ENCODE data around the gene C14orf39.

Gene C14orf39

GRCh38 chr14:60514741-60515491 is 29.1 kb upstream of the C14orf39 start:
- Histone ChIP-seq H3K4me2 (ENCODE audit: low read length) (no peak overlapping the region), H3F3A (ENCODE audit: control insufficient read depth, insufficient read depth) (no peaks in the 10 kb centered on the region), H3K27ac (ENCODE audit: low read depth, low read length) (no peak overlapping the region), H4K20me1 (ENCODE audit: control insufficient read depth, insufficient read depth, low read depth, low read length) (no peaks in the 10 kb centered on the region), H3K4me1 (ENCODE audit: control insufficient read depth, low read length) (no peaks in the 10 kb centered on the region), H3K79me2 (ENCODE audit: control insufficient read depth, low read length) (no peaks in the 10 kb centered on the region), H3K9me3 (ENCODE audit: control insufficient read depth, insufficient read depth, low read length) (peaks cover 3% of the 10 kb centered on the region; the same call in 1 of the 2 replicates), H3K4me3 (ENCODE audit: low read length) (no peak overlapping the region), H3K9me2 (replicated peaks; ENCODE audit: control insufficient read depth, low read length) (no peaks in the 10 kb centered on the region), H3K27me3 (ENCODE audit: control insufficient read depth, low read length) (no peaks in the 10 kb centered on the region), H3K36me3 (ENCODE audit: control insufficient read depth, low read length) (no peaks in the 10 kb centered on the region)
- TF ChIP-seq EZH2phosphoT487 (IDR thresholded peaks at IDR 0.05; ENCODE audit: borderline replicate concordance, low read length) (no peak), CTCF (IDR thresholded peaks at IDR 0.05; ENCODE audit: low read depth, low read length, poor library complexity, severe bottlenecking) (no peak)

- Histone ChIP-seq H3K36me3 (ENCODE audit: control insufficient read depth, low read length) (no peaks in the 10 kb centered on the region), H3K79me2 (ENCODE audit: control insufficient read depth, low read length) (no peaks in the 10 kb centered on the region), H3K9me2 (replicated peaks; ENCODE audit: control insufficient read depth, low read length) (no peaks in the 10 kb centered on the region), H3K4me2 (ENCODE audit: low read length) (no peak overlapping the region), H3K27ac (ENCODE audit: low read depth, low read length) (no peak overlapping the region), H3K9me3 (ENCODE audit: control insufficient read depth, insufficient read depth, low read length) (peaks cover 8% of the 10 kb centered on the region; the same call in 1 of the 2 replicates), H3K4me1 (ENCODE audit: control insufficient read depth, low read length) (no peaks in the 10 kb centered on the region), H3F3A (ENCODE audit: control insufficient read depth, insufficient read depth) (no peaks in the 10 kb centered on the region), H4K20me1 (ENCODE audit: control insufficient read depth, insufficient read depth, low read depth, low read length) (no peaks in the 10 kb centered on the region), H3K4me3 (ENCODE audit: low read length) (no peak overlapping the region), H3K27me3 (ENCODE audit: control insufficient read depth, low read length) (no peaks in the 10 kb centered on the region)
- TF ChIP-seq CTCF (IDR thresholded peaks at IDR 0.05; ENCODE audit: low read depth, low read length, poor library complexity, severe bottlenecking): no peak
- TF ChIP-seq EZH2phosphoT487 (IDR thresholded peaks at IDR 0.05; ENCODE audit: borderline replicate concordance, low read length): no peak
Measured at GRCh38 chr14:60514378-60514740, 28.5 kb upstream of the C14orf39 start.

DNA sequence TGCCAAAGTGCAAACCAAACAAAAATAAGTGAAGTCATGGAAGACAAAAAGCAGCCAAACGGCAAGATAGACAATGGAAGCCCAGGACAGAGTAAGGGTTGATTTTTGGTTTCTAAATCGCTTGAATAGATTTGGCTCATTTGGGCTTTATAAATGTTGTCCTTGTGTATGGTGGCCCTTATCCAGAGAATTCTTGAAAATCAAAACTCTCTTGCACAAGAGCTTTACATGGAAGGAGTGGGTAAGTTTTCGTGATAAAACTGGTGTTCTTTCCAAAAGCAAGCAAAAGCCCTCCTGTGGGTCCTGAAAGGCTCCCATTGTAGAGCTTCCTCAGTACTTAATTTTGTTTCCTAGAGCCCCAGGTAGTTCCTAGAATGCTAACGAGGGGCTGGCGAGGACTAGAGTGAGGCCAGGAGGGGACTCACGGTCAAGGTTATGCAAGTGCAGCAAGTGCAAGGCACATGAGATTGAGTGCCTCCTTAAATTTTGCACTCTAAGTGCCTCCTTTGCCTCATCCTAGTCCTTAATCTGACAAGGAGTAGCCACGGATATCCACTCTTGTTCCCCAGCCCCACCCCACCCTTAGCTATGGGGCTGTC is 27.2 kb upstream of the C14orf39 start:
- H3K36me3 ChIP-seq (ENCODE audit: control insufficient read depth, low read length): no peaks in the 10 kb centered on the region
- no peaks in the 10 kb centered on the region for H3K9me2 ChIP-seq (replicated peaks; ENCODE audit: control insufficient read depth, low read length)
- no peaks in the 10 kb centered on the region for H3F3A ChIP-seq (ENCODE audit: control insufficient read depth, insufficient read depth)
- H3K4me2 ChIP-seq (ENCODE audit: low read length): no peak overlapping the region
- H3K4me1 ChIP-seq (ENCODE audit: control insufficient read depth, low read length): no peaks in the 10 kb centered on the region
- no peak overlapping the region for H3K4me3 ChIP-seq (ENCODE audit: low read length)
- no peaks in the 10 kb centered on the region for H3K27me3 ChIP-seq (ENCODE audit: control insufficient read depth, low read length)
- peaks cover 11% of the 10 kb centered on the region; the same call in 1 of the 2 replicates for H3K9me3 ChIP-seq (ENCODE audit: control insufficient read depth, insufficient read depth, low read length)
- no peak overlapping the region for H3K27ac ChIP-seq (ENCODE audit: low read depth, low read length)
- no peak for TF ChIP-seq EZH2phosphoT487 (IDR thresholded peaks at IDR 0.05; ENCODE audit: borderline replicate concordance, low read length)
- no peak for TF ChIP-seq CTCF (IDR thresholded peaks at IDR 0.05; ENCODE audit: low read depth, low read length, poor library complexity, severe bottlenecking)
- H4K20me1 ChIP-seq (ENCODE audit: control insufficient read depth, insufficient read depth, low read depth, low read length): no peaks in the 10 kb centered on the region
- H3K79me2 ChIP-seq (ENCODE audit: control insufficient read depth, low read length): no peaks in the 10 kb centered on the region
